Natural killer cell (primary cell): ENCODE data around the gene ZBTB18. TPM values are rescaled to one million over a fixed set of nuclear protein-coding genes. Genes with fewer than 3 reads are reported as not detected.

Source experiments
- ATAC-seq, 3 donors: fragments of 150-1000 bp in 2 of 3; fragments of 200-7000 bp in 1 of 3; cut with Tn5 transposase; 1 replicate in 1 of 3; 2 replicates in 2 of 3; pipeline ENCODE4 v1.10.0; 2021; ENCODE audit warnings: mild to moderate bottlenecking in 2 of 3, moderate library complexity in 2 of 3
- DNase-seq, 2 donors: peaks; one replicate each; pipeline versions ENCODE4 v3.0.0 to v3.0.0-alpha.2; 2013 to 2021; ENCODE audit warnings: mixed read lengths in 1 of 2
- H3K27ac ChIP-seq: one replicate; pipeline ENCODE4 v1.5.1; 2013; ENCODE audit warnings: mild to moderate bottlenecking, low read length
- H3K27me3 ChIP-seq: one replicate; pipeline ENCODE4 v1.6.1; 2013; ENCODE audit warnings: low read length; ENCODE audit not compliant: control insufficient read depth, insufficient read depth
- H3K36me3 ChIP-seq: one replicate; pipeline ENCODE4 v1.6.1; 2013; ENCODE audit warnings: low read length; ENCODE audit not compliant: control insufficient read depth, insufficient read depth
- H3K4me1 ChIP-seq: one replicate; pipeline ENCODE4 v1.6.1; 2013; ENCODE audit warnings: low read length; ENCODE audit not compliant: control insufficient read depth, insufficient read depth
- H3K4me3 ChIP-seq: one replicate; pipeline ENCODE4 v1.5.1; 2013; ENCODE audit warnings: low read length
- H3K9me3 ChIP-seq: one replicate; pipeline ENCODE4 v1.6.1; 2013; ENCODE audit warnings: low read length; ENCODE audit not compliant: control insufficient read depth, insufficient read depth
- H3K27ac Mint-ChIP-seq, 2 donors: one replicate each; pipeline ENCODE4 v1.8.0; 2022; ENCODE audit warnings: mild to moderate bottlenecking in 2 of 2, mixed read lengths in 2 of 2, moderate library complexity in 1 of 2
- H3K27me3 Mint-ChIP-seq, 2 donors: one replicate each; pipeline ENCODE4 v1.8.0; 2022; ENCODE audit warnings: low read depth in 2 of 2, mixed read lengths in 2 of 2
- H3K36me3 Mint-ChIP-seq: one replicate; pipeline ENCODE4 v1.8.0; 2022; ENCODE audit warnings: mixed read lengths
- H3K4me1 Mint-ChIP-seq, 2 donors: one replicate each; pipeline ENCODE4 v1.8.0; 2022; ENCODE audit warnings: mixed read lengths in 2 of 2
- H3K4me3 Mint-ChIP-seq: one replicate; pipeline ENCODE4 v1.8.0; 2022; ENCODE audit warnings: mild to moderate bottlenecking, moderate library complexity, mixed read lengths
- H3K9me3 Mint-ChIP-seq, 2 donors: one replicate each; pipeline ENCODE4 v1.8.0; 2022; ENCODE audit warnings: mixed read lengths in 2 of 2
- WGBS: methylation state at CpG from one replicate; pipeline ENCODE4 v1.1.7; 2013; ENCODE audit warnings: missing lambda C conversion rate; ENCODE audit not compliant: insufficient coverage; 5-methylcytosine and 5-hydroxymethylcytosine counted together
- intact Hi-C: fragments of 100-400 bp; cut with micrococcal nuclease; formaldehyde crosslinking; loops from one replicate; pipeline ENCODE4 v1.14.2; 2022
- total RNA-seq, 4 donors: library from RNA; stranded (reverse); fragments of 120-200 nt in 1 of 4; gene quantifications; one replicate each; pipeline versions ENCODE4 v1.2.3 to v1.2.4, GENCODE V29; 2013 to 2022
- TF ChIP-seq, protein P1 (sequence below): fragments of 200-600 bp; IDR thresholded peaks from one replicate; pipeline ENCODE4 v1.8.0; 2022; ENCODE audit warnings: antibody characterized with exemption

The ZBTB18 gene
- total RNA-seq, 3 donors from 2014 or later (not counting 1 experiment from before 2014, with no cell fraction given), result 12.6 to 18.2 (median 14.0) TPM

DNA sequence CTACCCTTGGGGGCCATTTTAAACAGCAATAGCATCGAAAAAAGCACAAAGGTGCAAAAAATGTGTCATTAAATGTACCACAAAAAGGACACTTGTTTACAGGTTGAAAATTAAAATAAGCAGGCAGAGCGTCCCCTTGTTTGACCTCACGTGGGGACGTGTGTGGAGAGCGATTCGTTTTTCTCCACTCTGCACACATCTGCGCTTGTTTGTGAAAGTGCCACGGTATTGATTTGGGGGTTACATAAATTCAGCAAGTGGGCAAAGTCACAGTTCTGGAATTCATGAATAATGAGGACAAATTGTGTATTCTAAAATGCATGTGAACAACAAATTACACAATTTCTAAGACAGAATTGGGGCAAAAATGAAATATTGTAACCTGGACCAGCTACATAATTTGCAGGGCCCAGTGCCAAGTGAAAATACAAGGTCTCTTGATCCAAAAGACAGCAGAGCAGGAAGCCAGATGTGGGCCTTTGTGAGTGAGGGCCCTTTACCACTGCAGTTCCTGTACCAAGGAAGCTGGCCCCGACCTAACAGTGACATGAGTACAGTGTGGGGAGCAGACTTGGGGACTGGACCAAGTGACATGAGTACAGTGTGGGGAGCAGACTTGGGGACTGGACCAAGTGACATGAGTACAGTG, 43.9 kb downstream of the ZBTB18 start:
- Mint-ChIP-seq H3K27me3 (peaks cover 19 to 43% of the 10 kb centered on the region in 2 donors), H3K9me3 (no peaks in the 10 kb centered on the region), H3K4me3 (no peak overlapping the region), H3K27ac (no peak overlapping the region), H3K36me3 (no peaks in the 10 kb centered on the region), H3K4me1 (no peaks in the 10 kb centered on the region)
- Histone ChIP-seq H3K27ac (no peak overlapping the region), H3K9me3 (no peaks in the 10 kb centered on the region), H3K4me1 (no peaks in the 10 kb centered on the region), H3K36me3 (no peaks in the 10 kb centered on the region), H3K4me3 (no peak overlapping the region), H3K27me3 (peaks cover 2% of the 10 kb centered on the region)
- TF ChIP-seq, protein P1, sequence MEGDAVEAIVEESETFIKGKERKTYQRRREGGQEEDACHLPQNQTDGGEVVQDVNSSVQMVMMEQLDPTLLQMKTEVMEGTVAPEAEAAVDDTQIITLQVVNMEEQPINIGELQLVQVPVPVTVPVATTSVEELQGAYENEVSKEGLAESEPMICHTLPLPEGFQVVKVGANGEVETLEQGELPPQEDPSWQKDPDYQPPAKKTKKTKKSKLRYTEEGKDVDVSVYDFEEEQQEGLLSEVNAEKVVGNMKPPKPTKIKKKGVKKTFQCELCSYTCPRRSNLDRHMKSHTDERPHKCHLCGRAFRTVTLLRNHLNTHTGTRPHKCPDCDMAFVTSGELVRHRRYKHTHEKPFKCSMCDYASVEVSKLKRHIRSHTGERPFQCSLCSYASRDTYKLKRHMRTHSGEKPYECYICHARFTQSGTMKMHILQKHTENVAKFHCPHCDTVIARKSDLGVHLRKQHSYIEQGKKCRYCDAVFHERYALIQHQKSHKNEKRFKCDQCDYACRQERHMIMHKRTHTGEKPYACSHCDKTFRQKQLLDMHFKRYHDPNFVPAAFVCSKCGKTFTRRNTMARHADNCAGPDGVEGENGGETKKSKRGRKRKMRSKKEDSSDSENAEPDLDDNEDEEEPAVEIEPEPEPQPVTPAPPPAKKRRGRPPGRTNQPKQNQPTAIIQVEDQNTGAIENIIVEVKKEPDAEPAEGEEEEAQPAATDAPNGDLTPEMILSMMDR, result no peak
- DNase-seq (no peak), ATAC-seq (no peak)
- intact Hi-C loops, result no loop called here
- 84% methylated on average over 9 of the region's 9 CpGs for WGBS

DNA sequence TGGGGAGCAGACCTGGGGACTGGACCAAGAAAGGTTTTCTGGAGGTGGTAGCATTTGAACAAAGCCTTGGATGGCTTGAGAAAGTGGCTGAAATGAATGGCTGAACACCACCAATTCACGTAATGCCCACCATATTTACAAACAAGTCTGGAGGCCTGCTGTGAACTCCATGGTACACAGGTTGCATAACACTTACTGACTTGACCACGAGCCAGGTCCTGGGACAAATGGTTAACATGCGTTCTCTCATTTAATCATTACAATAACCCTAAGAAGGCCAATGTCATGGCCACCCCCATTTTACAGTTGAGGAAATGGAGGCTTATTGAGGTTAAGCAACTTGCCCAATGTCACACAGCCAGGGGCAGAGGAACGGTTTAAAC, 44.4 kb downstream of the ZBTB18 start:
- no peaks in the 10 kb centered on the region for H3K9me3 Mint-ChIP-seq
- no peak for ATAC-seq
- Histone ChIP-seq H3K4me3 (no peak overlapping the region), H3K9me3 (no peaks in the 10 kb centered on the region), H3K4me1 (no peaks in the 10 kb centered on the region), H3K27ac (no peak overlapping the region), H3K27me3 (peaks cover 2% of the 10 kb centered on the region), H3K36me3 (no peaks in the 10 kb centered on the region)
- WGBS, result 84% methylated on average over 3 of the region's 4 CpGs
- H3K4me1 Mint-ChIP-seq, result peaks cover under 1 to 1% of the 10 kb centered on the region in 2 donors
- H3K36me3 Mint-ChIP-seq, result no peaks in the 10 kb centered on the region
- DNase-seq, result no peak
- no peak overlapping the region for H3K27ac Mint-ChIP-seq
- peaks cover 20 to 46% of the 10 kb centered on the region in 2 donors for H3K27me3 Mint-ChIP-seq
- TF ChIP-seq, protein P1, result no peak
- H3K4me3 Mint-ChIP-seq, result no peak overlapping the region
- intact Hi-C loops, result no loop called here

DNA sequence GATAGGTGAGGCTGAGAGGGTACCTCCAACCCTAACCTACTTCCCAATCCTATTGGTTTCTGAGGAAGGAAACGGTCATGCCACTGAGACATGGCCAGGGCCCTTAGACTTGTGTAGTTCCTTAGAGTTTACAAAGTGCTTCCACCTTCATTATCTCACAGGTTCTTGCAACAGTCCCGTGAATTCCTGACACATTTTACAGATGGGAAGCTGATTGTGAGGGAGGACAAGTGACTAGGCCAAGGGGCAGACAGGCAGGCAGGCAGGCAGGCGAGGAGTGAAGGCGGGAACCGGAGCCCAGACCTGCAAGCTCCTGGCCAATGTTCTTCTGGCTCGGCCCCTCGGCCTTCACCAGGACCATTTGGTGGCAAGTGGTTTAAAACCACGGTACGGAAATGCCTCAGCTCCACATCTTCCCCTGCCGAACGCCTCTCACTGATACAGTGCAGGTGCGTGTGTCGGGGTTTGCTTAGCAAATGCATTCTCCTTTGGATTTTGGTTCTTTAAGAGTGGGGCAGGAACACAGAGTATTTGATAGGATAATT, 45.1 kb downstream of the ZBTB18 start:
- peaks cover 26 to 52% of the 10 kb centered on the region in 2 donors for H3K27me3 Mint-ChIP-seq
- TF ChIP-seq, protein P1, result no peak
- H3K36me3 ChIP-seq, result no peaks in the 10 kb centered on the region
- no peaks in the 10 kb centered on the region for H3K9me3 Mint-ChIP-seq
- H3K4me1 Mint-ChIP-seq, result peaks cover 7 to 8% of the 10 kb centered on the region in 2 donors
- H3K27me3 ChIP-seq, result peaks cover 2% of the 10 kb centered on the region
- H3K27ac ChIP-seq, result no peak overlapping the region
- WGBS, result 64% methylated on average over 12 of the region's 13 CpGs
- ATAC-seq (no peak), DNase-seq (no peak)
- no peak overlapping the region for H3K4me3 ChIP-seq
- no peaks in the 10 kb centered on the region for H3K36me3 Mint-ChIP-seq
- H3K27ac Mint-ChIP-seq, result no peak overlapping the region
- H3K4me1 ChIP-seq, result no peaks in the 10 kb centered on the region
- intact Hi-C loops, result no loop called here
- H3K4me3 Mint-ChIP-seq, result no peak overlapping the region
- H3K9me3 ChIP-seq, result no peaks in the 10 kb centered on the region

DNA sequence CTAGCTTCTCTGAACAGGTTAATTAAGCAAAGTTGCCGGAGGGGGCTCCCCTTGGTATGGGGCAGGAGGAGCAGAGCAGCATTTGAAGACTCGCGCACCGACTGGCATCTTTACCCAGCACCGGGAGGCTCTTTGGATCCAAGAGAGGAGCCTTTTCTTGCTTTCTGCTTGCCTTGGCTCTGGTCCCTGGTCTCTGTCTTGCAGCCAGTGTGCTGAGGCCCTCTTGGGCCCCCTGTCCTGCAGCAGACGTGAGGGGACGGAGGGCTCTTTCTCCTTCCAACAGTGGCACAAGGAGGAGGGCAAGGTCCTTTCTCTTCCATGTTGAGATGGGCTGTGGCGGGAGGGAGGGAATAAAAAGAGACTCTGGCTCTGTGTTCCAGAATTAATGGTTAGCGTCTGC, 45.6 kb downstream of the ZBTB18 start:
- Histone ChIP-seq H3K27me3 (peaks cover 2% of the 10 kb centered on the region), H3K36me3 (no peaks in the 10 kb centered on the region), H3K4me1 (no peaks in the 10 kb centered on the region), H3K27ac (no peak overlapping the region), H3K4me3 (no peak overlapping the region), H3K9me3 (no peaks in the 10 kb centered on the region)
- Mint-ChIP-seq H3K9me3 (no peaks in the 10 kb centered on the region), H3K27me3 (peaks cover 31 to 57% of the 10 kb centered on the region in 2 donors), H3K27ac (no peak overlapping the region), H3K36me3 (no peaks in the 10 kb centered on the region), H3K4me1 (peaks cover 9 to 10% of the 10 kb centered on the region in 2 donors), H3K4me3 (no peak overlapping the region)
- no peak for DNase-seq
- 95% methylated on average over 9 of the region's 9 CpGs for WGBS
- TF ChIP-seq, protein P1, result no peak
- intact Hi-C loops, result no loop called here
- ATAC-seq, result no peak
